ENCODE measurements around the gene FEZF2.

The FEZF2 gene

DNA sequence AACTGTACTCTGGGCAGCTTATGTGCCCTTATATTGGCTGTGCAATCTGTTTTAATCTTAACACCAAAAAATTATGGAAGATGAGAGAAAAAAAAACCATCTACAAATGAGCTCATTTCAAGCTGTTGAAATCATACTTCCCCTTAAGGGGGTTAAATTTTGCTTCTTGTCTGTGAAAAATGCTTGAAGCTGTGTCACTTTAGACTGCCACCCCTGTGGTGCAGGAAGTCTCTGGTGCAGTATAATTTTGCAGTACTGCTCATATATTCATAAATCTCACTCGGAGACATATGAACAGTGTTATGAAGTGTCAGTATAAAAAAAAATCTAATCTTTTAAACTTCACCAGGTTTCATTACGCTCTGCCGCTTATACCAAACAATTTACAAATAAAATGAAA, 30.4 kb upstream of the FEZF2 start:
- H3K9me3 ChIP-seq (ENCODE audit: control insufficient read depth in 5 of 5, low read length in 5 of 5), result no peaks in the 10 kb centered on the region
- peaks cover 0 to 3% (median 0%) of the 10 kb centered on the region in 5 donors for H3K27me3 ChIP-seq (ENCODE audit: control insufficient read depth in 5 of 5, insufficient read depth in 4 of 5, low read length in 5 of 5)
- H3K4me1 ChIP-seq (ENCODE audit: control insufficient read depth in 5 of 5, insufficient read depth in 5 of 5, low read length in 5 of 5), result no peaks in the 10 kb centered on the region
- H3K27ac ChIP-seq (ENCODE audit: low read depth, low read length), result no peak overlapping the region
- no peak overlapping the region for H3K4me3 ChIP-seq (ENCODE audit: low read depth in 1 of 5, low read length in 5 of 5)
- H3K36me3 ChIP-seq (ENCODE audit: control insufficient read depth in 5 of 5, insufficient read depth in 5 of 5, low read length in 5 of 5), result no peaks in the 10 kb centered on the region
- no peak overlapping the region for H3K9ac ChIP-seq (ENCODE audit: low read length in 5 of 5)

DNA sequence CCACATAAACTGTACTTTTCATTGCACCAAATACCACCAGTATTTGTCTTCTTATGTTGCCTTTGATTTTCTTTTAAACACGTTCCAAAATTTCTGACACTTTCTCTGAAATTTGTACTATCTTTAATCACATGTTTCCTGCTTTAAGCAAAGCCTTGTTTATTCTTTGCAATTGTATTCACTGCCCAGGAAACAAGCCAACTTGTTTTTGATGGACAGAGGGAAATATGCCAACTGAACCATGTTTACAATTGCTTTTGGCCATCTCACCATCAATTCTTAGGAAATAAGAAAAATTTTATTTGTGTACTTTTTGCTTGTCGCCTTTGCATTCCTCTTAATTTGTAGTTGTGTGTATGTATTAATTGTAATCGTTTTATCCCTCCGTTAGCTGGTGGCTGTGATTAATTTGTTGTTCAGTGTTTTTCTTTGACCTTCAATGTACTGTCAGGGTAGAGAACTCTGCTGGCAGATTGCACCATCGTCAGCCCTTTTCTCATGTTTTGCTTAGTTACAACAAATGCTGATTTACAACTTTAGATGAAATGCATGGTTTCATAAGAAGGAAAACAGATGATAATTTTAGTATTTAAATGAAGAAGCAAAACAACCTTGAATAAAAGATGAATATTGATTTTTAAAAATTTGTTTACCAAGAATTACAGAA, 19.4 kb upstream of the FEZF2 start:
- Histone ChIP-seq H3K27ac (ENCODE audit: low read depth, low read length) (no peak overlapping the region), H3K9ac (ENCODE audit: low read length in 5 of 5) (no peak overlapping the region), H3K27me3 (ENCODE audit: control insufficient read depth in 5 of 5, insufficient read depth in 4 of 5, low read length in 5 of 5) (no peaks in the 10 kb centered on the region), H3K4me3 (ENCODE audit: low read depth in 1 of 5, low read length in 5 of 5) (no peak overlapping the region), H3K9me3 (ENCODE audit: control insufficient read depth in 5 of 5, low read length in 5 of 5) (peaks cover 0 to 4% (median 0%) of the 10 kb centered on the region in 5 donors), H3K4me1 (ENCODE audit: control insufficient read depth in 5 of 5, insufficient read depth in 5 of 5, low read length in 5 of 5) (no peaks in the 10 kb centered on the region), H3K36me3 (ENCODE audit: control insufficient read depth in 5 of 5, insufficient read depth in 5 of 5, low read length in 5 of 5) (no peaks in the 10 kb centered on the region)

DNA sequence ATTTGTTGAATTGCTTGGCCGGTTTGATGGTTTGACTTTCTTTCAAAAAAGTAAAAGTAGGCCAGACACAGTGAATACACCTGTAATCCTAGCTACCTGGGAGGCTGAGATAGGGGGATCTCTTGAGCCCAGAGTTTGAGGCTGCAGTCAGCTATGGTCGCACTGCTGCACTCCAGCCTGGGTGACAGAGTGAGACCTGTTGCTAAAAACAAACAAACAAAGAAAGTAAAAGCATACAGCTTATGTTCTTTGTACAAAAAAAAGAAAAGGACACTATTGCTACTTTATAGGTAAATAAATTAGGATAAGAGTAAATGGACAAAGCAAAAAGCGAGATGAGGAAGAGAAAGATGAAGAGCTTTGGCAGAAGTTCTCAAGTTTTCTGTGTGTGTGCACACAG, 13.9 kb upstream of the FEZF2 start:
- H3K4me3 ChIP-seq (ENCODE audit: low read depth in 1 of 5, low read length in 5 of 5), result no peak overlapping the region
- H3K27ac ChIP-seq (ENCODE audit: low read depth, low read length), result no peak overlapping the region
- peaks cover 0 to 3% (median 0%) of the 10 kb centered on the region in 5 donors for H3K27me3 ChIP-seq (ENCODE audit: control insufficient read depth in 5 of 5, insufficient read depth in 4 of 5, low read length in 5 of 5)
- H3K9me3 ChIP-seq (ENCODE audit: control insufficient read depth in 5 of 5, low read length in 5 of 5), result peaks cover 0 to 4% (median 0%) of the 10 kb centered on the region in 5 donors
- H3K36me3 ChIP-seq (ENCODE audit: control insufficient read depth in 5 of 5, insufficient read depth in 5 of 5, low read length in 5 of 5), result no peaks in the 10 kb centered on the region
- no peaks in the 10 kb centered on the region for H3K4me1 ChIP-seq (ENCODE audit: control insufficient read depth in 5 of 5, insufficient read depth in 5 of 5, low read length in 5 of 5)
- no peak overlapping the region for H3K9ac ChIP-seq (ENCODE audit: low read length in 5 of 5)

DNA sequence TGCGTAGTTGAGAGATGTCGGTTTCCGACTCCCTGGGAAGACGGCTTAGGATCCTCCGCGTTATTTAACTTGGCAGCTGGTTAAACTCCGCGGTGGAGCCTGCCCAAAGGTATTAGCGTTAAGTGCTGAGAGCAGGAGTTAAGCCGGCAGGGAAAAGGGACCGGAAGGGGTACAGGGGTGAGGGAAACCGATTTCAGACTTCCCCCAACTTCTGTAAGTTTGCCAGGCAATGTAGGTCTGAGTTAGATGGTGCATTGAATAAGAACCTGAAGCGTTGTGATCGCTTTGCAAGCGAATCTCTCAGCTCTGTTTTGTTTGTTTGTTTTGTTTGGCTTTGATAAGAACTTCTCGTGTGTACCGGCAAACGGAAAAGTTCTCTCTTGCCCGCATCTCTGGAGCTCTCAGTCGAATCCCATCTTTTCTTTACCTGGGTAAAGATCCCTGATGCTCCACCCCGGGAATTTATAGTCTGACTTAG, 6.0 kb upstream of the FEZF2 start:
- H3K9ac ChIP-seq (ENCODE audit: low read length in 5 of 5), result no peak overlapping the region
- no peak overlapping the region for H3K27ac ChIP-seq (ENCODE audit: low read depth, low read length)
- H3K9me3 ChIP-seq (ENCODE audit: control insufficient read depth in 5 of 5, low read length in 5 of 5), result no peaks in the 10 kb centered on the region
- H3K4me1 ChIP-seq (ENCODE audit: control insufficient read depth in 5 of 5, insufficient read depth in 5 of 5, low read length in 5 of 5), result peaks cover 0 to 5% (median under 1%) of the 10 kb centered on the region in 5 donors
- peaks cover 41 to 59% (median 59%) of the 10 kb centered on the region in 5 donors for H3K27me3 ChIP-seq (ENCODE audit: control insufficient read depth in 5 of 5, insufficient read depth in 4 of 5, low read length in 5 of 5)
- H3K4me3 ChIP-seq (ENCODE audit: low read depth in 1 of 5, low read length in 5 of 5), result no peak overlapping the region
- H3K36me3 ChIP-seq (ENCODE audit: control insufficient read depth in 5 of 5, insufficient read depth in 5 of 5, low read length in 5 of 5), result no peaks in the 10 kb centered on the region

DNA sequence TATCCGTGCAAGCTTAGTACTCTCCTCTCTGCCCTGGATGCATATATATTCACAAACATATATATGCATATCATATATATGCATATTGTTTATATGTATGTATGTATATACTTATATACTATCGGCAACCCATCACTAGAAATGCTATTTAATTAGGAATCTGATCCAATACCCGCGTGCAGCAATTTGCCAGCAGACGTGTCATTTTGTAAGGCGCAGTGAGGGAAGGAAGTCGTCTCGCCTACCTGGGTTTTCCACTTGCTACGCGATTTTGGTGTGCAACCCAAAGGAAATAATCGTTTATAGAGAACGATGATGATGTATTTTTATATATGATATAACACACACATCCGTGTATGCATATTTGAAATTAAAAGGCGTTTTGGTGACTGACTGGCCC, 5.6 kb upstream of the FEZF2 start:
- no peak overlapping the region for H3K27ac ChIP-seq (ENCODE audit: low read depth, low read length)
- H3K27me3 ChIP-seq (ENCODE audit: control insufficient read depth in 5 of 5, insufficient read depth in 4 of 5, low read length in 5 of 5), result peaks cover 45 to 64% (median 63%) of the 10 kb centered on the region in 5 donors
- no peak overlapping the region for H3K9ac ChIP-seq (ENCODE audit: low read length in 5 of 5)
- no peak overlapping the region for H3K4me3 ChIP-seq (ENCODE audit: low read depth in 1 of 5, low read length in 5 of 5)
- no peaks in the 10 kb centered on the region for H3K36me3 ChIP-seq (ENCODE audit: control insufficient read depth in 5 of 5, insufficient read depth in 5 of 5, low read length in 5 of 5)
- H3K4me1 ChIP-seq (ENCODE audit: control insufficient read depth in 5 of 5, insufficient read depth in 5 of 5, low read length in 5 of 5), result peaks cover 0 to 9% (median 5%) of the 10 kb centered on the region in 5 donors
- no peaks in the 10 kb centered on the region for H3K9me3 ChIP-seq (ENCODE audit: control insufficient read depth in 5 of 5, low read length in 5 of 5)

DNA sequence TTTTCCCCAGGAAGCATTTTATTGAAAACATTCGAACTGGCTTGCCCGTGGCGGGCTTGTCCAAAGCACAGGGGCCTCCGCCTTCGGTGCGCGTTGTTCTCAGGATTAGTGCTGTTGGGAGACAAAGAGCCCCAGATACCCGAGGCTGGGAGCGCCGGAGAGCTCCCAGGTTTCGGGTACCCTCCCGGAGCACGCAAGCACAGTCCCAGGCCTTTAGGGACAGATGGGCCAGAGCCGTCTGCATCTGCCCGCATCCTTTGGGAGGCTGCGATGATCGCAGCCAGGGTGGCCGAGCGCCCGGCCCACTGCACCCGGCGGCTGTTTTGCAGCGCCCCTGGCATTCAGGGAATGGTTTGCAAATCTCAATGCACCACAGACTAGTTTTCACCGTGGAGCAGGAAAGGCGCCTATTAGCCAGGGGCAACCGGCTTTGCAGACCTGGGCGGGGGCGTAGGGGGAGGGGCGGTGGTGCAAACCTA, 5.0 kb upstream of the FEZF2 start:
- Histone ChIP-seq H3K27ac (ENCODE audit: low read depth, low read length) (no peak overlapping the region), H3K9ac (ENCODE audit: low read length in 5 of 5) (no peak overlapping the region), H3K4me3 (ENCODE audit: low read depth in 1 of 5, low read length in 5 of 5) (no peak overlapping the region), H3K36me3 (ENCODE audit: control insufficient read depth in 5 of 5, insufficient read depth in 5 of 5, low read length in 5 of 5) (no peaks in the 10 kb centered on the region), H3K4me1 (ENCODE audit: control insufficient read depth in 5 of 5, insufficient read depth in 5 of 5, low read length in 5 of 5) (peaks cover 0 to 13% (median 9%) of the 10 kb centered on the region in 5 donors), H3K27me3 (ENCODE audit: control insufficient read depth in 5 of 5, insufficient read depth in 4 of 5, low read length in 5 of 5) (peaks cover 50 to 69% (median 68%) of the 10 kb centered on the region in 5 donors), H3K9me3 (ENCODE audit: control insufficient read depth in 5 of 5, low read length in 5 of 5) (no peaks in the 10 kb centered on the region)

DNA sequence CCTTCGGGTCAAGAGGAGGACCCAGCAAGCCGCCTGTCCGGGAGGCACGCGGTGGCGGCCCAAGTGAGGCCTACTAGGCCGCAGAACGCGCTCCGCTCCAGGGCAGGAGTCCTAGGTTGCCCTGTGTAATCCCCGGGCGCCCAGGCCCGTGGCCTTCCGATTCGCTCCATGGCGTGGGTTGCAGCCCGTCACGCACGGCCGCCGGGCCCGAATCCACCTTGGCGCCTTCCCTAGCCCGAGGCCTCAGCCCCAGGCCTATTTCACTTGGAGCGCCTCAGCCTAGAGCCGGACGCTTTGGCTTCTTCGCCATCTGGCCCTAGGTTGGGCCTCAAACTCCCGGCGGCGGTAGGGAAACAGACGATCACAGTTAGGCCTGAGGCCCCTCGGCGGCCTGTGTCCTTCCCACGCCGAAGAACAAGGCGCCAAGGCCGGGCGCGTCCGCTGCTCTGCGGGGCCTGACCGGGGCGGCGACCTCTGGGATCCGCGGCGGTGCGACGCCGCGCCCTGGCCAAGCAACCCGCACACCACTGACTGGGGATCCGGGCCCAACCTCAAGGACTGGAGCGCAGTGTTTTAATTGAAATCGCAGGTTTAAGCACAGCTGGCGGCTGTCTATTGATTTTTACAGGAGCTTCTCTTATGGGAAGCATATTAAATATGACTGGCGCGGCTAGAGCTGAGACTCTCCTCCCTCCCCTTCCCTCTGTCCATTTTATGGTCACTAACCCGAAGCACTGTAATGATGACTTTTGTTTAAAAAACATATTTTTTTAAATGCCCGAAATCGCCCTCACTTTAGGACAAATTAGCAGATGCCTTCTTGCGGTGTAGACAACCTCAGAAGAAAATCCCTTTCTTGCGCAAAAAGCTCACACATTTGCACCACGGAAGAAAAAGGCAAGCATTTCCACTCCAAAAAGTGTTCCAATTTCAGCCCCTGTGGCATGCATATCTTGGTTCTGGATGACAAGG, 3.8 kb upstream of the FEZF2 start:
- Histone ChIP-seq H3K4me3 (ENCODE audit: low read depth in 1 of 5, low read length in 5 of 5) (no peak overlapping the region), H3K36me3 (ENCODE audit: control insufficient read depth in 5 of 5, insufficient read depth in 5 of 5, low read length in 5 of 5) (no peaks in the 10 kb centered on the region), H3K27me3 (ENCODE audit: control insufficient read depth in 5 of 5, insufficient read depth in 4 of 5, low read length in 5 of 5) (peaks cover 56 to 77% (median 72%) of the 10 kb centered on the region in 5 donors), H3K9me3 (ENCODE audit: control insufficient read depth in 5 of 5, low read length in 5 of 5) (no peaks in the 10 kb centered on the region), H3K27ac (ENCODE audit: low read depth, low read length) (no peak overlapping the region), H3K9ac (ENCODE audit: low read length in 5 of 5) (no peak overlapping the region), H3K4me1 (ENCODE audit: control insufficient read depth in 5 of 5, insufficient read depth in 5 of 5, low read length in 5 of 5) (peaks cover 0 to 21% (median 13%) of the 10 kb centered on the region in 5 donors)

DNA sequence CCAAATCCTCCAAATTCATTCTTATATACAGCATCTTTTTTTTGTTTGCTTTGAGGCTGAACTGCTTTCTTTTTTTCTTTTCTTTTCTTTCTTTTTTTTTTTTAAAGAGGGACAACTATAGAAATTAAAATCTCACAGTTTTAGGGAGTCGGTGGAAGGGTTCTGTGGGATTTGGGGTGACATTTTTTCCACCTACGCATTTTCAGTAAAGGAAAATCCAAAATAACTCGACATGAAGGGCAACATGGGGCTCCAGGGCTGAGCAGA, 3.0 kb upstream of the FEZF2 start:
- H3K9ac ChIP-seq (ENCODE audit: low read length in 5 of 5), result no peak overlapping the region
- H3K4me3 ChIP-seq (ENCODE audit: low read depth in 1 of 5, low read length in 5 of 5), result no peak overlapping the region
- H3K36me3 ChIP-seq (ENCODE audit: control insufficient read depth in 5 of 5, insufficient read depth in 5 of 5, low read length in 5 of 5), result no peaks in the 10 kb centered on the region
- no peaks in the 10 kb centered on the region for H3K9me3 ChIP-seq (ENCODE audit: control insufficient read depth in 5 of 5, low read length in 5 of 5)
- no peak overlapping the region for H3K27ac ChIP-seq (ENCODE audit: low read depth, low read length)
- peaks cover 0 to 25% (median 13%) of the 10 kb centered on the region in 5 donors for H3K4me1 ChIP-seq (ENCODE audit: control insufficient read depth in 5 of 5, insufficient read depth in 5 of 5, low read length in 5 of 5)
- peaks cover 63 to 85% (median 76%) of the 10 kb centered on the region in 5 donors for H3K27me3 ChIP-seq (ENCODE audit: control insufficient read depth in 5 of 5, insufficient read depth in 4 of 5, low read length in 5 of 5)

DNA sequence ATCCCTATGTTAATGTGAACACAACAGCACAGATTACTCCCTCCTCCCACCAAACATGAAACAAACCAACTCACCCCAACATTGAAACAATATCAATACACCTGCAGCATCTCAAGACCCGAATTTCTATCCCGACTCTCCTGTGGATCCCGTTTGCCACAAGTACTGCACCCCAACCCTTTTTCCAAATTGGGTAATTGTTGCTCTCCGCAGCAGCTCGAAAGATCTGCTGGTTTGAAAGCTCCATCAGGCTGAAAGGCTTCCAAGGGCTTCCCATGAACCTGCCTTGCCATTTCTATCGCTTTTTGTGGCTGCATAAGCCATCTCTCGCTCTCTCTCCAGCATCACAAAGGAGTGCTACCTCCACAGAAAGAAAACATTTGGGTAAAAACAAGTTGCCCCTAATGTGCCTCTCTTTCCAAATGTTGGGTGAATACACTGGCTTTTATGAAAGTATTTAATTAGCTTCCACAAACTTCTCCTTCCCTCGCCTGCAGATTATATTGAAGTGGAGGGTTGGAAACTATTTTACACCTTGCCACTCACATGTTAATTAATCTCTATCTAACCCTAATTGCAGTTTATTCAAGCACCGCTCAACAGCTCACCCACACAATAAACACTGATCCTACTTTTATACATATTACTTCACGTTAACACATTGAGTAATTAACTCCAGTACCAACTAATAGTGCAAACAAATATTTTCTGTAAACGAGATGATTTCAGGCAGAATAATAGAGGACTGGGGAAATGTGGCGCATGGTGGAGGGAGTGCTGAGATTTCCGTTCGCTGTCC, 2.5 kb upstream of the FEZF2 start:
- Histone ChIP-seq H3K4me3 (ENCODE audit: low read depth in 1 of 5, low read length in 5 of 5) (no peak overlapping the region), H3K36me3 (ENCODE audit: control insufficient read depth in 5 of 5, insufficient read depth in 5 of 5, low read length in 5 of 5) (no peaks in the 10 kb centered on the region), H3K9me3 (ENCODE audit: control insufficient read depth in 5 of 5, low read length in 5 of 5) (no peaks in the 10 kb centered on the region), H3K4me1 (ENCODE audit: control insufficient read depth in 5 of 5, insufficient read depth in 5 of 5, low read length in 5 of 5) (peaks cover 0 to 25% (median 13%) of the 10 kb centered on the region in 5 donors), H3K9ac (ENCODE audit: low read length in 5 of 5) (no peak overlapping the region), H3K27ac (ENCODE audit: low read depth, low read length) (no peak overlapping the region), H3K27me3 (ENCODE audit: control insufficient read depth in 5 of 5, insufficient read depth in 4 of 5, low read length in 5 of 5) (peaks cover 65 to 86% (median 77%) of the 10 kb centered on the region in 5 donors)

Data from subcutaneous abdominal adipose tissue (tissue), 5 donors.